ENCODE data around the gene OR51B4.
"Not testable (repeated sequence)": the region's sequence is repeated elsewhere in the genome, so short reads cannot be mapped to it uniquely, and the experiment has no call there.

OR51B4 gene

GRCh38 chr11:5266609-5267008 lies 35.1 kb downstream of the OR51B4 start:
- DNase-seq (ENCODE audit: low spot score in 2 of 2) (no peak), ATAC-seq (no peak)
- Mint-ChIP-seq H3K4me3 (no peak overlapping the region), H3K4me1 (no peaks in the 10 kb centered on the region), H3K36me3 (no peaks in the 10 kb centered on the region), H3K27ac (no peak overlapping the region), H3K9me3 (peaks cover 4% of the 10 kb centered on the region)

- Mint-ChIP-seq H3K36me3 (no peaks in the 10 kb centered on the region), H3K4me3 (no peak overlapping the region), H3K4me1 (no peaks in the 10 kb centered on the region), H3K27ac (no peak overlapping the region), H3K9me3 (peaks cover 4% of the 10 kb centered on the region)
- DNase-seq (ENCODE audit: low spot score in 2 of 2) = no peak
- no peak for ATAC-seq
These were observed 35.9 kb downstream of the OR51B4 start for GRCh38 chr11:5265832-5266231.

- H3K36me3 Mint-ChIP-seq = no peaks in the 10 kb centered on the region
- peaks cover 9% of the 10 kb centered on the region for H3K9me3 Mint-ChIP-seq
- H3K4me3 Mint-ChIP-seq = no peak overlapping the region
- no peaks in the 10 kb centered on the region for H3K4me1 Mint-ChIP-seq
- DNase-seq (ENCODE audit: low spot score in 2 of 2) = no peak
- no peak for ATAC-seq
- H3K27ac Mint-ChIP-seq = no peak overlapping the region
These were observed 43.0 kb downstream of the OR51B4 start for GRCh38 chr11:5258543-5259262.

GRCh38 chr11:5257296-5257695 lies 44.5 kb downstream of the OR51B4 start:
- Mint-ChIP-seq H3K36me3 (no peaks in the 10 kb centered on the region), H3K9me3 (peaks cover 5% of the 10 kb centered on the region)

GRCh38 chr11:5254646-5255413 lies 46.9 kb downstream of the OR51B4 start, which contains the start of gene HBG2:
Gene HBG2 (minus strand): TSS chr11:5254781. CDS start chr11:5254728, 53 bp downstream.
- not testable (repeated sequence) for H3K36me3 Mint-ChIP-seq; DNase-seq (ENCODE audit: low spot score in 2 of 2); H3K9me3 Mint-ChIP-seq; H3K4me1 Mint-ChIP-seq; H3K27ac Mint-ChIP-seq; H3K4me3 Mint-ChIP-seq
- ATAC-seq = peak; percentile 21

More at GRCh38 chr11:5257296-5257695, 44.5 kb downstream of the OR51B4 start:
- no peaks in the 10 kb centered on the region for H3K4me1 Mint-ChIP-seq
- no peak for ATAC-seq
- H3K4me3 Mint-ChIP-seq = no peak overlapping the region
- no peak for DNase-seq (ENCODE audit: low spot score in 2 of 2)
- H3K27ac Mint-ChIP-seq = no peak overlapping the region

GRCh38 chr11:5254023-5254422 lies 47.7 kb downstream of the OR51B4 start:
- not testable (repeated sequence) for H3K9me3 Mint-ChIP-seq; H3K4me1 Mint-ChIP-seq; H3K27ac Mint-ChIP-seq; DNase-seq (ENCODE audit: low spot score in 2 of 2); H3K36me3 Mint-ChIP-seq; H3K4me3 Mint-ChIP-seq
- peak; percentile 19 for ATAC-seq

- not testable (repeated sequence) for H3K36me3 Mint-ChIP-seq; ATAC-seq; H3K4me1 Mint-ChIP-seq; DNase-seq (ENCODE audit: low spot score in 2 of 2); H3K9me3 Mint-ChIP-seq; H3K4me3 Mint-ChIP-seq; H3K27ac Mint-ChIP-seq
These were observed 48.3 kb downstream of the OR51B4 start for GRCh38 chr11:5253440-5253839.

GRCh38 chr11:5252919-5253265 lies 48.9 kb downstream of the OR51B4 start:
- H3K36me3 Mint-ChIP-seq = no peaks in the 10 kb centered on the region
- H3K4me3 Mint-ChIP-seq = no peak overlapping the region
- H3K27ac Mint-ChIP-seq = no peak overlapping the region
- no peak for ATAC-seq
- no peak for DNase-seq (ENCODE audit: low spot score in 2 of 2)
- peaks cover 3% of the 10 kb centered on the region for H3K9me3 Mint-ChIP-seq
- H3K4me1 Mint-ChIP-seq = no peaks in the 10 kb centered on the region

- H3K4me1 Mint-ChIP-seq = no peaks in the 10 kb centered on the region
- no peak for DNase-seq (ENCODE audit: low spot score in 2 of 2)
- H3K36me3 Mint-ChIP-seq = no peaks in the 10 kb centered on the region
- H3K27ac Mint-ChIP-seq = no peak overlapping the region
- no peak for ATAC-seq
- no peak overlapping the region for H3K4me3 Mint-ChIP-seq
- H3K9me3 Mint-ChIP-seq = no peaks in the 10 kb centered on the region
These were observed 49.4 kb downstream of the OR51B4 start for GRCh38 chr11:5252192-5252918.

- ATAC-seq = no peak
- Mint-ChIP-seq H3K4me3 (no peak overlapping the region), H3K9me3 (no peaks in the 10 kb centered on the region), H3K4me1 (no peaks in the 10 kb centered on the region), H3K36me3 (no peaks in the 10 kb centered on the region), H3K27ac (no peak overlapping the region)
- no peak for DNase-seq (ENCODE audit: low spot score in 2 of 2)
These were observed 50.0 kb downstream of the OR51B4 start for GRCh38 chr11:5251746-5252145.

Measured in stimulated activated effector memory CD8-positive, alpha-beta T cell treated with anti-CD3 and anti-CD28 coated beads, Interleukin-12 subunit alpha, Interleukin-12 subunit beta, amount 100 ng/mL, for 72 hours (primary cell).